Common myeloid progenitor, CD34-positive (primary cell): ENCODE results near the gene COQ8A.
"Not testable (repeated sequence)": the region's sequence is repeated elsewhere in the genome, so short reads cannot be mapped to it uniquely, and the experiment has no call there.

Experiments
- CTCF ChIA-PET: fragments of 350-600 bp; sonication (Branson Sonifier 250); formaldehyde crosslinking; loops from one replicate; lab custom pipeline; 2021; ENCODE audit warnings: antibody characterized with exemption; lab: Charles Lee
- POLR2A ChIA-PET: fragments of 350-600 bp; sonication (Branson Sonifier 250); formaldehyde crosslinking; loops from one replicate; lab custom pipeline; 2021; ENCODE audit warnings: antibody characterized with exemption; lab: Charles Lee
- DNase-seq, 3 donors: peaks; one replicate each; pipeline versions ENCODE4 v3.0.0 to v3.0.0-alpha.2; 2013
- H3K27ac ChIP-seq, 2 experiments: 1 replicate in 1 of 2; 2 replicates in 1 of 2; pipeline ENCODE4 v1.7.0; 2013; ENCODE audit warnings: inconsistent platforms in 2 of 2, low read length in 2 of 2, mild to moderate bottlenecking in 2 of 2, low read depth in 1 of 2, moderate library complexity in 1 of 2; ENCODE audit not compliant: severe bottlenecking in 2 of 2, insufficient read depth in 1 of 2, poor library complexity in 1 of 2
- H3K27me3 ChIP-seq, 5 experiments: replicated peaks in 2 of 5; 1 replicate in 3 of 5; 2 replicates in 2 of 5; pipeline versions ENCODE4 v1.6.1 to v1.7.0; 2013; ENCODE audit warnings: low read length in 4 of 5, mild to moderate bottlenecking in 2 of 5, moderate library complexity in 2 of 5, inconsistent platforms in 1 of 5; ENCODE audit not compliant: insufficient read depth in 5 of 5, control insufficient read depth in 4 of 5
- H3K36me3 ChIP-seq, 4 experiments: 1 replicate in 2 of 4; 2 replicates in 2 of 4; pipeline versions ENCODE4 v1.6.1 to v1.7.0; 2013; ENCODE audit warnings: low read length in 3 of 4, control low read depth in 1 of 4, mild to moderate bottlenecking in 1 of 4; ENCODE audit not compliant: control insufficient read depth in 4 of 4, insufficient read depth in 4 of 4
- H3K4me1 ChIP-seq, 4 experiments: 1 replicate in 3 of 4; 2 replicates in 1 of 4; pipeline versions ENCODE4 v1.6.1 to v1.7.1; 2013; ENCODE audit warnings: low read length in 3 of 4, mild to moderate bottlenecking in 3 of 4, control low read depth in 1 of 4, inconsistent platforms in 1 of 4, moderate library complexity in 1 of 4; ENCODE audit not compliant: control insufficient read depth in 4 of 4, insufficient read depth in 4 of 4; ENCODE audit errors: control extremely low read depth in 1 of 4
- H3K4me3 ChIP-seq, 7 experiments: 1 replicate in 4 of 7; 2 replicates in 3 of 7; pipeline versions ENCODE4 v1.5.1 to v1.7.0; 2013; ENCODE audit warnings: mild to moderate bottlenecking in 7 of 7, low read length in 6 of 7, moderate library complexity in 6 of 7, inconsistent platforms in 2 of 7, low read depth in 2 of 7, control low read depth in 1 of 7; ENCODE audit not compliant: insufficient read depth in 4 of 7, control insufficient read depth in 1 of 7; ENCODE audit errors: extremely low read depth in 1 of 7
- H3K9me3 ChIP-seq, 5 experiments: 1 replicate in 4 of 5; 2 replicates in 1 of 5; pipeline versions ENCODE4 v1.6.1 to v1.7.1; 2013; ENCODE audit warnings: low read length in 4 of 5, mild to moderate bottlenecking in 2 of 5, inconsistent platforms in 1 of 5, low read depth in 1 of 5, moderate library complexity in 1 of 5; ENCODE audit not compliant: control insufficient read depth in 4 of 5, insufficient read depth in 2 of 5; ENCODE audit errors: control extremely low read depth in 1 of 5
- WGBS: methylation state at CpG from one replicate; pipeline ENCODE4 v1.1.5; 2013; ENCODE audit not compliant: insufficient coverage; 5-methylcytosine and 5-hydroxymethylcytosine counted together

The COQ8A gene

GRCh38 chr1:226920446-226920894 lies 19.6 kb upstream of the COQ8A start:
- Histone ChIP-seq H3K9me3 (no peaks in the 10 kb centered on the region), H3K27ac (no peak overlapping the region), H3K36me3 (no peaks in the 10 kb centered on the region), H3K4me3 (no peak overlapping the region), H3K4me1 (peaks cover 0 to 2% (median 0%) of the 10 kb centered on the region in 4 experiments), H3K27me3 (no peaks in the 10 kb centered on the region)
- ChIA-PET POLR2A (no interaction called here), CTCF (no interaction called here)
- 96% methylated on average over 2 of the region's 2 CpGs for WGBS
- no peak for DNase-seq

DNA sequence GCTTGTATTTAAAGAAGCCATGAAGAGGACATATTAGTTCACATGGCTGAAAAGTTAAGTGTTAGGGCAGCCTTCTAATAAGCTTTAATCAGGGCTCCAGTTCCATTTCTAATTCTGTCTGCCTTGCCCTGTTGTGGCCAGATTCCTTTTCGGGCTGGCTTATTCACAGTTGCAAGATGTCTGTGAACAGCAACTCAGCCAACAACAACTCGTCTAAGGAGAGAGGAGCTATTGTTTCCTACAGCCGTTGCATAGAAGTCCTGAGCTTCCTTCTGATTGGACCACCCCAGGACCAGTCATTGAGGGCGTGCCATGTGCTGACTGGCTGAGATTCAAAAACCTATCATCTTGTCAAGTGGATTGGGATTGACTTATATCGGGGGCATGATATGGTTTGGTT lies 18.6 kb upstream of the COQ8A start:
- Histone ChIP-seq H3K27ac (no peak overlapping the region), H3K36me3 (no peaks in the 10 kb centered on the region), H3K4me3 (no peak overlapping the region), H3K9me3 (no peaks in the 10 kb centered on the region), H3K4me1 (peaks cover 0 to 2% (median 0%) of the 10 kb centered on the region in 4 experiments), H3K27me3 (no peaks in the 10 kb centered on the region)
- 100% methylated on average over 5 of the region's 5 CpGs for WGBS
- DNase-seq = no peak
- CTCF ChIA-PET = no interaction called here
- POLR2A ChIA-PET = no interaction called here

- H3K4me3 ChIP-seq, H3K27me3 ChIP-seq, H3K4me1 ChIP-seq, H3K27ac ChIP-seq, DNase-seq, POLR2A ChIA-PET, H3K36me3 ChIP-seq, CTCF ChIA-PET: not testable (repeated sequence)
- no CpG with 5 or more reads among the region's 5 CpGs for WGBS
- H3K9me3 ChIP-seq = peaks cover 0 to 11% (median 0%) of the 10 kb centered on the region in 5 experiments
Observed at GRCh38 chr1:226929260-226930111, 10.6 kb upstream of the COQ8A start.

- peak in 2 of 3 donors; percentile 43 to 62 for DNase-seq
- Histone ChIP-seq H3K9me3 (peaks cover 0 to 23% (median 7%) of the 10 kb centered on the region in 5 experiments), H3K27ac (no peak overlapping the region), H3K4me3 (no peak overlapping the region), H3K27me3 (no peaks in the 10 kb centered on the region), H3K4me1 (peaks cover 11 to 27% (median 19%) of the 10 kb centered on the region in 4 experiments), H3K36me3 (no peaks in the 10 kb centered on the region)
- ChIA-PET CTCF (no interaction called here), POLR2A (no interaction called here)
- WGBS = no CpG with 5 or more reads among the region's 3 CpGs
Observed at GRCh38 chr1:226934483-226935237, 5.4 kb upstream of the COQ8A start.

DNA sequence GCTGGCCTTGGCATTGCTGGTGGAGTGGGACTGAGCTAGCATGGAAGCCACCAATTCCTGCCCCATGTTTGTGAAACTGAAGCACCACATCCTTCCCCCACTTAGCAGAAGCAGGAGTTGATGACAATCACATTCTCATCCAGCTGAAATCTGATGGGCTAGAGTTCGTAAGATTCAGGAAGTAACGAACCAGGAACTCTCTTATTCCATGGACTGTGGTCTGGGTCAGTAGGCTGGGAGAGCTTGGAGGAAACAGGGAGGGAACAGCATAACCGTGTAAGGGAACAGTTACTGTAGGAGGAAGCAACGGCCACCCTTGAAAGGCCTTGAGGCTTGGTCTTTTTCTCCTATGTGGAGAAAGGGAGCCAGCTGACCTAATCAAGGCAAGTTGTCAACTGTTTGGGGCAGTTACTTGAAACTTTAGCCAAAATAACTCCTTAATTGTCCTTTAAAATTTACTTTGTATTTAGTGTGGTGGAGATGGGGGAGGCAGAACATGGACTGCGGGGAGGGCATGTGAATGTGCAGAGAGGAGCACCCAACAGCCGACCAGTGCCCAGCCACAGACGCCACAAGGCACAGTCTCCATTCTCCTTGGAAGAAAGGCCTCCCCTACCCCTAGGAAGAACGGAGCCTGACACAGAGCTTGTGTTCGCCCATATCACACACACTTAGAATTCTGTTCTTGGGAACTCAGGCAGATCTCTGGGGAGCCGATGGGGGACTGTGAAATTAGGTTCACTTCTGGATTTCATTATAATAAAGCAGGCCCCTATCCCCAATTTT lies 2.0 kb upstream of the COQ8A start:
- Histone ChIP-seq H3K9me3 (peaks cover 0 to 20% (median 7%) of the 10 kb centered on the region in 5 experiments), H3K4me3 (peak overlapping the region in 3 of 7 experiments; percentile 39 to 83 (median 71)), H3K4me1 (peaks cover 14 to 58% (median 43%) of the 10 kb centered on the region in 4 experiments), H3K36me3 (peaks cover 0 to 3% (median 0%) of the 10 kb centered on the region in 4 experiments), H3K27me3 (no peaks in the 10 kb centered on the region), H3K27ac (peak overlapping the region; percentile 91 to 96)
- ChIA-PET POLR2A (interaction anchor here (0.6 to 1.2 kb wide), 3 partner anchors 68 to 499 kb away, joined by 3 to 7 read pairs (median 3); partner anchors contain the start of gene PSEN2), CTCF (interaction anchor here (0.7 to 1.7 kb wide), 2 partner anchors 20 to 26 kb away, joined by 3 to 8 read pairs; no protein-coding TSS in a partner anchor)
- peak in 1 of 3 donors; percentile 33 for DNase-seq
- 72% methylated on average over 7 of the region's 10 CpGs for WGBS

GRCh38 chr1:226938903-226939437 lies 1.1 kb upstream of the COQ8A start:
- ChIA-PET CTCF (interaction anchor here (0.7 to 1.7 kb wide), 2 partner anchors 21 to 27 kb away, joined by 3 to 8 read pairs; no protein-coding TSS in a partner anchor), POLR2A (interaction anchor here (0.6 to 1.5 kb wide), 4 partner anchors 55 to 498 kb away, joined by 3 to 7 read pairs (median 4); partner anchors contain the start of gene PSEN2)
- Histone ChIP-seq H3K27me3 (no peaks in the 10 kb centered on the region), H3K9me3 (peaks cover 0 to 16% (median 7%) of the 10 kb centered on the region in 5 experiments), H3K36me3 (peaks cover 0 to 5% (median 0%) of the 10 kb centered on the region in 4 experiments), H3K4me3 (peak overlapping the region; percentile 68 to 86 (median 79)), H3K4me1 (peaks cover 14 to 66% (median 46%) of the 10 kb centered on the region in 4 experiments), H3K27ac (peak overlapping the region; percentile 91 to 96)
- DNase-seq = peak; percentile 74 to 91 (median 91)
- WGBS = 0% methylated on average over 7 of the region's 12 CpGs
